Stomach (tissue), 4 donors: ENCODE results near the gene CHD5.

ENCODE experiments used
- CTCF ChIP-seq, 7 experiments: fragments of 450-650 bp in 4 of 7; fragments of 200-600 bp in 3 of 7; sonication (generic) in 3 of 7; IDR thresholded peaks; one replicate each; pipeline ENCODE4 v1.5.1; 2016 to 2019; ENCODE audit warnings: antibody characterized with exemption in 7 of 7, control low read depth in 2 of 7, mild to moderate bottlenecking in 1 of 7
- EP300 ChIP-seq: sonication (generic); formaldehyde crosslinking; IDR thresholded peaks from one replicate; pipeline ENCODE4 v1.6.1; 2017; ENCODE audit warnings: antibody characterized with exemption
- POLR2A ChIP-seq, 4 donors: fragments of 450-650 bp; IDR thresholded peaks; one replicate each; pipeline ENCODE4 v1.6.1; 2016; ENCODE audit warnings: antibody characterized with exemption in 4 of 4, control low read depth in 2 of 4, mild to moderate bottlenecking in 1 of 4, moderate library complexity in 1 of 4
- POLR2AphosphoS5 ChIP-seq, 3 donors: sonication (generic); formaldehyde crosslinking; IDR thresholded peaks; one replicate each; pipeline ENCODE4 v1.6.1; 2016; ENCODE audit warnings: antibody characterized with exemption in 3 of 3

- TF ChIP-seq EP300 (no peak), CTCF (IDR thresholded peaks at IDR 0.05) (no peak), POLR2A (IDR thresholded peaks at IDR 0.05) (no peak), POLR2AphosphoS5 (IDR thresholded peaks at IDR 0.05) (no peak)
Measured at GRCh38 chr1:6166221-6166620, 13.9 kb downstream of the CHD5 start.
